GM18508 (cell line): ENCODE results near the gene TSPAN6.

ENCODE experiments used
- ATAC-seq: cut with Tn5 transposase; IDR thresholded peaks from one replicate; pipeline ENCODE4 v1.9.1; 2021; ENCODE audit warnings: moderate number of reproducible peaks; ENCODE audit not compliant: insufficient read depth, unreplicated experiment

The TSPAN6 gene

DNA sequence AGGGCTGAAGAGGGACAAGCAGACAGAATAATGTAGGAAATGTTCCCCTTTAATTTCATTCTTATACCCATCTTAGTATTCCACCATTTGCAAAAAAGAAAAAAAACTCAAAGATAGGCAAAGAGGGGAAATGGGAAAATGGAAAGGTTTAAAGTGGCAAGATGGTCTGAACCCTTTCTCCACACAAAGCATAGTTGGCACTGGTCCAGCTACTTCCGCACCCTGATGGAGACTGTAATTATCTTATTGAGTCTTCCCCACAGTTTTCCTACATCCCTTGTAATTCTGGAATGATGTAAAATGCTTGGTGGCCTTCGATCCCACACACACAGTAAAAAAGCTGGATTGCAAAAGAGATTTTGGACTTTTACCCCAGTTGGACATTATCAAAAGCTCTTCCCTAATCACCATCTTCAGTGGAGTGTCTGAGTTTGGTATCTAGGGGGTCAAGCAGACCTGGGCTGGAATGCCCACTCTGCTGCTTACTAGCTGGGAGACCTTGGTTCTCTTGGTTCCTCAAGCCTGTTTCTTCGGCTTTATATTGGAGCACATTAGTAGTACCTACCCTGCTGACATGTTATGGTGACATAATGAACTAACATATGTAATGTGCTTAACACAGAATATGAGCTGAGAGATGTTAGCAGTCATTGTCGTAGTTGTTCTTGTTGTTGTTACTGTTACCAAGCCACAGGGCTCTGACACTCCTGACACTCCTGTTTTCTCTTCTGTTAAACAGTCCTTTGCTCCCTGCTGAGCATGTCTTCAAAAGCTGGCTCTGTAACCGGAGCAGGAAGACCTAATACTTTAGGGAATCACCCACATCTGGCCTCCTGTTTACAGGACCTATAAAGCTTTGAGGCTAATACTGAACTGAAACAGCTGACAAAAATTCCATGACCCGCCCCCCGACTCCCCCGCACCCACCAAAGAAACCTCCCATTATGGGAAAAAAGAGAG, 12.1 kb upstream of the TSPAN6 start:
- no peak for ATAC-seq

DNA sequence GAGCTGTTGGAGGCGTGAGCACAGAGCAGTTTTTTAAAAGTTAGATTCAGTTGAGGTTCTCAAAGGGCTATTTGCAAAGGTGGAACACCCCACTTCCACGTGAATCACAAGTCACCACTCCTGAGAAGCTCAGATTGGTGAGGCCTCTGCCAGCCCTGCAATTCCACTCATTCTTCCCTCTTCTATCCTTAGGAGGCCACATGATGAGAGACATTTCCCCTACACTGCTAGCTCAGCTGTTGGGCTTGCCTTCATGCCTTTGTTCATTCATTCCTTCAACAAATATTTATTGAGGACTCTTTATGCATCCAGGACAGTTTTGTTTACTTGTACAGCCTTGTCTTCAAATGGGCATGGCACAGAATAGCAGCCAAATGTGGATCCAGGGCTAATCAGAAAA, 11.1 kb upstream of the TSPAN6 start:
- no peak for ATAC-seq

DNA sequence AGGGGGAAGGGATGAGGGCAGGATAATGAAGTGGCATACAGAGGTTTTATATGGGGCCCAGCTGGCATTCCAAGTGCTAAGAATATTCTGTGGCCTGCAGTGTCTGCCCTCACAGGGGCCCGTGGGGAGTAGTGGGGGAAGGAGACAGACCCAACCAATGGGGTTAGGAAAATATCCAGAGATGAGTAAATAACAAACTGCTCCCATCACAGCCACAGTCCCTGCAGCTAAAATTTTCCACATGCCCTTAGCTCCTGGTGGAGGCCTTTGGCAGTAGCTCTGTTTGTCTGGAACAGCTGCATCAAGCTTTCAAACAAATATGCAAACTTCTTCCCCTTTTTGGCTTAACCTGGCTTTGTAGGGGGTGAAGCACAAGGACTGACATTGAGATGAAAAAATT, 10.5 kb upstream of the TSPAN6 start:
- ATAC-seq = no peak

DNA sequence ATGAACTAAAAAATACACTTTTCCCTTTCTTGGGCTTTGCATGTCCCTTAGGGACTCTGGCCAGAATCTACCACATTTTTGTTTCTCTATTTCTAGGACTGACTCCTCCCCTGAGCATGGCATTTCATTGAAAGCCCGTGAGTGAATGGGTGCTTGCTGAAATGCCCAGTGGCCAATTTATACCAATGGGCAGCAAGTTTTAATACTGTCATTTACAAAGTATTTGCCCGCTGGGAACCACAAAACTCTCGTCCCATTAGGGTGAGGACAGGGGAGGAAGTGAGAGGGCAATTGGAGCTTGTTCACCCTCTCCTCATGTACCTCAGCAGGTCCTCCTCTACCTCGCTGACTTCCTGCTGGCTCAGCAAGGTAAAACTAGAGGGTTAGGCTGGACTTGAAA, 8.5 kb upstream of the TSPAN6 start:
- no peak for ATAC-seq

DNA sequence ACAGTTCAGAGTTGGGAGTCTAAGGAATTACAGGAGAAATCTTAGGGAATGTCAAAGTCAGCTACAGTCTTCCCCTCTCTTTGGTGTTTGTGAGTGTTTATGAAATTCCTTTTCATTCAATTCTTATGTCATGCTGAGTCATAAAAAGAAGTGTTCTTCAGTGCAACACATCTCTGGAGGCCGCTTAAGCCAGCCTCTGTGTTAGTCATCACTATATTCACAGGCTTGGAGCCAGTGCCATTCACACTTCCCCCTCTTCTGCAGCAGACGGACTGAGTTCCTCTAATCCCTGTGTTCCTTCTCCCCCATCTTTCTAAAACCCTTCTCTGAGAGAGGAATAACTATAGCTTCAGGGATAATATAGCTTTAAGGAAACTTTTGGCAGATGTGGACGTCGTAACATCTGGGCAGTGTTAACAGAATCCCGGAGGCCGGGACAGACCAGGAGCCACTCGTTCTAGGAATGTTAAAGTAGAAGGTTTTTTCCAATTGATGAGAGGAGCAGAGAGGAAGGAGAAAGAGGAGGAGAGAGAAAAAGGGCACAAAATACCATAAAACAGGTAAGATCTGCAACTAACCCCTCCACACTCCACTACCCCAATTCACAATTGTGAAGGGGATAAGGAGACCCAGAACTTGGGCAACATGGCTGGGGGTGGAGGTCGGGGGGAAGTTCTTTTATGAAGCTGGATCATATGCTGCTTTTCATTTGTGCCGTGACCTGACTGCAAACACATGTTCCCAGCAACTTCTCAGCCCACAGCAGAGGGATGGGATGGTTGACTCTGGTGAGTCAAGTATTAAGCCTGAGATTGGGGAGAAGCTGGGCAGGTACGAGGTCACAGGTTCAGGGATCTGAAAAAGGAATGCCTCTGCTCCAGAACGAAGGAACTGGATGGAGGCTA, 7.6 kb upstream of the TSPAN6 start, which contains the start of gene SRPX2:
Gene SRPX2, plus strand, starts transcription at position 244 of the 905 bp plus-strand sequence. CDS start 2,124 bp downstream, outside the sequence.
- ATAC-seq = no peak

DNA sequence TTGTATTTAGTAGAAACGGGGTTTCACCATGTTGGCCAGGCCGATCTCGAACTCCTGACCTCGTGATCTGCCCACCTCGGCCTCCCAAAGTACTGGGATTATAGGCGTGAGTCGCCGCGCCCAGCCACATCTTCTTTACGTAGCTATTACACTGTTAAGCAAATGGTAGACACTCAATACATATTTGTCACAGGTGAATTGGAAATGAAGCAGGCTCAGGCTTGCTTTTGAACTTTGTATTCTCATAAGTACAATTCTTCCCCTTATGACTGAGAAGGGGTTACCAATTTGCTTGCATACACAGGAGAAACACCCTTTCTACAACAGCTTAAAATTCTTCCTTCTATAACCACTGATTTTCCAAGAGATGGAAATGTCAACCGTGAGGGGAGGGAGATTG, 6.6 kb upstream of the TSPAN6 start:
- ATAC-seq = no peak

DNA sequence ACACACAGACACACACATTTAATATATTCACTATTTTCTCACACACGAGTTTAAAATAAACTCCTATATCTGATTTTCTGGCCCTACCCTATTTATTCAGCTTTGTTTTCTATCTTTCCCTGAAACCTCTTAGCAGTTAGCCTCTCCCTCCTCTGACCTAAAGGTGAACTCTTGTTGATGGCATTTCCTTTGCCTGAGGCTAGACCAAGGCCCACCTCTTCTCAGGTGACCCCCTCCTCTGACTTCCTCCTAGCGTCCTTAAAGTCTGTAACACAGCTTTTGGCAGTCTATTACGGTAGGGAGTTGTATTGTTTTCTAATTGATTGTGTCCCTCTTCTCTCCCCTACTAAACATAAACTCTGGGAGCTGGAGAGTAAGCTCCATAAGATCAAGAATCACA, 5.7 kb upstream of the TSPAN6 start:
- ATAC-seq = no peak

DNA sequence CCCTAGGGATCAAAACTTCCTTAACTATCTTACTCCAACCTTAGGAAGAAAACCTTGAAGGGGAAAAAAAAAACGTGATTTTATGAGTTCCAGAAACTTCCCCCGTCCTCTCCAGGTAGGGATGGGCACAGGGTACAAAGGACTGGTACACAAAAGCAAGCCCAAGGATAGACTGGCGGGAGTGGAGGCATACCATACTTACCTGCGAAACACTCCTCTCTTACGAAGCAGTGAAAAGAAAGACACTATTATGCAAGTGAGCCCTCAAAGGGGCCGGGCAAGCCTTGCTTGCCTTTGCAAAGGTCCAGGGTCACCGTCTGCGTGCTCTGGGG, 651 bp downstream of the TSPAN6 start:
- no peak for ATAC-seq

DNA sequence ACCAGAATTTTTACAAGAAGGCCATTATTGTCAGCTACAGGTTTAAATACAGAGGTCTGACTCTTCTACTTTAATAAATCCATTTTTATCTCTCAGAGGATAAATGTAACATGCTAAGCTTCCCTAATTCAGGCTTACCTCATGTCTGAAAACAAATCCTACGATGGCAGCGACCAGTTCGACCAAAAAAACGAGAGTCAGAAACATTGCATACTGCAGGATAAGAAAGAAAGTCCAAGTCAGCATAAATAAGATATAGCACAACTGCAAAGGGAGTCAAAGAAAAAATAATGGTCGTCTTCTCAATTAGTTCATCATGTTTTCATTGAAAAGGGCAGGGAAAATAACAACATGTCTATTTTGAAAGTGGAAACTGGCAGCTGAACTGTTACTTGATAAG, 1.6 kb downstream of the TSPAN6 start:
- no peak for ATAC-seq

DNA sequence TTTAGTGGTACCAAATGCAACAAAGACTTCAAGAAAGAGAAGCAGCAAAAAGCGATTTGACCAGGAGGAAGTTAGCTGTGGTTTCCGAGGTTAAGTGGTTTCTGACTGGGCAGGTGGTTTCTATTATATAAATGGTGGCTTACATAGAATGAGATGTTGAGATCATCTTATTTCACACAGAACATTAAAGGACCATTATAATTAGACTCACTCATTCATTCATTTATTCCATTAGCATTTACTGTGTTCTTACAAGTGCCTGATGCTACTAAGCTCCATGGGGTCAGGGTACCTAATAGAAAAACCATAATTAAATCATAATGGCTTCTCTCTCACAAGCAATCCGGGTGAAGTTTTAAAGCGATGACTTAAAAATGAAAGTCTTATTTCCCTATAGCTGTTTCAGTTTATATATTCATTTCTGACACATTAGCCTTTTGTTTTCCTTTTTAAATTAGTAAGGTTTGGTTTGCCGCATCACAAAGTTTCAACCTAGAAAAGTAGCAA, 10.6 kb downstream of the TSPAN6 start:
- peak; percentile 87 for ATAC-seq

DNA sequence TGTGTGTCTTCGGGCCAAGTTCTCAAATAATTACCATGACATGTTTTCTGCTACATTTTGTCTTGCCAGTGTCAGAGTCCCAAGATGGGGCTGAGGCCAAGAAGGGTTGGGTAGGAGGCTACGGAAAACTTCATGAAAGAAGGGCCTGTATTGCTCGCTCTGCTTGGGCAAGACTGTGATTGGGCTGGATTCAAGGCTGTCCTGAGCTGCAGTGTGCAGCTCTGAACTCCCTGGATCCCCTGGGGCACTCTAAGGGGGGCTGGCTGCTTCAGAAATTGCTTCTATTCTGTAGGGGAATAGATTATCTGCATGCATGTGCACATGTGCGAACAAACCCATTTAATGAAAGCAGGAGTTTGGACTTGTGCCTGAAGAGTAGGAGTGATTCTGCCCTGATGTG, 13.6 kb downstream of the TSPAN6 start:
- ATAC-seq = no peak

DNA sequence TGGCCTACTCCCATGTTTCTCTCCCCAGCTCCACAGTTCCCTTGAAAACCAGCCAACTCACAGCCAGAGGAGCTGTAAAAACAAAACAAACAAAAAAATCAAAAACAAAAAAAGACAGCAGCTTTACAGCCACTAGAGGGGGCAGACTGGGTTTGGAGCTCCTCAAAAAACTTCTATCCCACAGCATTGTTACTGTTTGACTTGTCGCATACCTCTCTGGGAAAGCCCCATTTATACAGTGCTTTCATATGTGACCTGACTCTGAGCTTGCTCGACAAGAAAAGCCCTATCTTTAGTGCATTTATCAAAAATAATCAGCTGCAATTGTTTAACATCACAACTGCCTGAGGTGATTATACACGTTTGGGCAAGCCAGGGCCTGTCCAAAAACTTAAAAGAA, 21.6 kb downstream of the TSPAN6 start:
- ATAC-seq = peak; percentile 100

DNA sequence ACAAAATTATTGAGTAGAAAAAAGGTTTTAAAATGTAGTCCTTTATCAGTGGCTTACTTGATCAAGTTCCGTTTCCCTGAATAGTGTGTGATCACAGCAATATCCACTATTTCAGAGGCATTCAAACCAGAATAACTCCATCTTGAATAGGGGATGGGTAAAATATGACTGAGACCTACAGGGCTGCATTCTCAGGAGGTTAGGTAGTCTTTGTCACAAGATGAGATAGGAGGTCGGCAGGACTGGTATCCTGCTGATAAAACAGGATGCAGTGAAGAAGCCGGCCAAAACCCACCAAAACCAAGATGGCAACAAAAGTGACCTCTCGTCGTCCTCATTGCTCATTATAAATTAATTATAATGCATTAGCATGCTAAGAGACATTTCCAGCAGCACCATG, 24.7 kb downstream of the TSPAN6 start:
- ATAC-seq = no peak

DNA sequence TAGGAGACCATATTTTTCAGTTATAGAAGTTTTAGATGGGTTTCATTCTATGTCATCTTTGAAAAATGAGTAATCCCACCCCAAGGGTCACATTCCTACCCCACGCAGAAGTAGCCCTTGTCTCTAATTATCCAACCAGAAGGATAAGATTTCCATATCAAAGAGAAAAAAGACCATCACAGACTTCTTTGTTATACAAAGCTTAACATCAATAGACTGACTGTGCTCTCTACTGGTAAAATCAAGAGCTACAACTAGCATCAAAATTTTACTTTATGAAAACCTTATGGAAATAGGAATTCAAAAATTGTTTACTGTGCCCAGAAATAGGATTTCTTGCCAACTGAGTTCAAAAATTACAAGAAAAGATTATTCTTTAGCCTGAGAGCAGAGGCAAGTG, 27.0 kb downstream of the TSPAN6 start:
- no peak for ATAC-seq

DNA sequence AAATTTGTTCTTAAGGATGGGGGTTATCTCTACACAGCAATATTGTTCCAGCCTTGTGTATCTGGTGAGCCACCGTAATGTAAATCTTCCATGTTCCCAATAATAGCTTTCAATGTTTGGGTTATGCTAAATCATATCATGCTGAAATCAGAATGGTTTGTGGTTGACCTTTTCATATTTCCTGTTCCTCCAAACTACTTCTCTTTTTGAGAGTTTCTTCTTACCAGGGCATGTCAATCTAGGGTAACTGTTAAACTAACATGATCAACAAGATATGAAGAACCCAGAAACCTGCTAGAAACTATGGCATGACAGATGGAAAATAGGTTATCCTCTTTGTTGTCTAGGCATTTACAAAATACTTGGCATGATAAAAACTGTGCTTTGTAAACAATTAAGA, 29.9 kb downstream of the TSPAN6 start:
- ATAC-seq = no peak

DNA sequence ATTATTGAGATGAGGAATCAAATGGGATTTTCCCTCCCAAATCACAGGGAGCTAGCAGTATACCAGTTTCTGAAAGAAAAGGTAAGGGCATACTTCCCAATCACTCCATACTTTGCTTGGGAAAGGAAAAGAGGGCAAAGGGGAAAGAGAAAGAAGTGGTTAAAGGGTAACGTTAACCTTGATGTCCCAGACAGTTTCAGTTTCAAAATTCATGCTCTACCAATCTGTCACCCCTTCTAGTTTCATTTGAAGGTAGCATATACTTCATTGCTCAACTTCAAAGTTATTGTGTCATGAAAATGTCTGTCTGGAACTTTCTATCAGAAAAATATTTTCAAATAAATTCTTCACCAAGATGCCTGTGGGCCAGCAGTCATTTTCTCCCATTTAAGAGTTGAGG, 35.8 kb downstream of the TSPAN6 start:
- peak; percentile 82 for ATAC-seq

DNA sequence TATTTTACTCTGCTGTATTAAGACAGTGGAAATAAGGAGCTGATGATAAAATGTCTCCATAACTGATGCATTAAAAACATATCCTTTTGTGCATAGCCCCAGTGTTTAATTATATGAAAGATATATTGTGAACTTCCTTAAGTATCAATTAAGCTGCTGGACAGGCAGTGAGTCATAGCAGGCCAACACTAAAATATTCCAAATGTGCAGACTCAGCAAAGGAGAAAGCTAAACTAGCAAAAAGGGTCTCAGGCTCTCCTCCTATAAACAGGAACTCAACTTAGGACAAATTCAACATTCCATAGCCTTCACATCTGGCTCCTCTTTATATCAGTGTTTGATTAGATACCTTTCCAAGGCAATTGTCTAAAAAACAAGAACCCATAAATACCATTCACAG, 36.3 kb downstream of the TSPAN6 start:
- no peak for ATAC-seq

DNA sequence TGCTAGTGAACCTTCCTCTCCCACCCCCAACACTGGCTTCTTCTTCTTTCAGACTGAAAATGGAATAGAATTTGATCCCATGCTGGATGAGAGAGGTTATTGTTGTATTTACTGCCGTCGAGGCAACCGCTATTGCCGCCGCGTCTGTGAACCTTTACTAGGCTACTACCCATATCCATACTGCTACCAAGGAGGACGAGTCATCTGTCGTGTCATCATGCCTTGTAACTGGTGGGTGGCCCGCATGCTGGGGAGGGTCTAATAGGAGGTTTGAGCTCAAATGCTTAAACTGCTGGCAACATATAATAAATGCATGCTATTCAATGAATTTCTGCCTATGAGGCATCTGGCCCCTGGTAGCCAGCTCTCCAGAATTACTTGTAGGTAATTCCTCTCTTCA, 37.1 kb downstream of the TSPAN6 start:
- no peak for ATAC-seq

DNA sequence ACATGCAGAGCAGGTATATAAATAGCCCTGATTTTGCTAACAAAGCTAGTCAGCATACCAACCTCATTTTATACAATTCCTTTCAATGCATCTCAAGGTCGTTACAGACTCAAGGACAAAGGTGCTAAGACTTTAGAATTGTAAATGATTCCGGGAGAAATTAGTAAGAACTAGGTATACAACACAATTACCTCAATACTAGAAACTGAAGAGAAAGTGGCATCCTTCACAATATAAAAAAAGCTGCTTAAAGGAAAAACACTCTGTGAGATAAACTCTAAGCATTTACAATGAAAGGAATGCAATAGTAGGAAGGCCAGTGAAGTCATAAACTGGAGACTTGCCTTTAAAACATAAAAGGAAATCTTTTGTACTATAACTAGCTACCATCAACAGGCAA, 40.0 kb downstream of the TSPAN6 start:
- no peak for ATAC-seq

DNA sequence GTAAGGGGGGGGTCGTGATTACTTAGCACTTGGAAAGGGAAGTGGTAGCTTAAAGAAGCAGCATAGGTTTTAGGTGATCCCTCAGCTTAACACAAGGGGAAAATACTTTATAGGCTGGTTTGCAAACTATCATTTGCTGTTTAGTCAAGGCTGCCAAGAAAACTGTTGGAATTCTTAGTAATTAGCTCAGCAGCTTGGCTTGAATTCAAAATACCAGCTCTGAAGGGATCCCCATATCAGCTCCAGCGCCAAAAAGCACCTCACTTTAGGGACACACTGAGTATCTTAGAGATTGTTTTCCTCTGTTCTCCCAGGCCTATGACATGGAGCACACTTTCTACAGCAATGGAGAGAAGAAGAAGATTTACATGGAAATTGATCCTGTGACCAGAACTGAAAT, 43.0 kb downstream of the TSPAN6 start:
- ATAC-seq = no peak

DNA sequence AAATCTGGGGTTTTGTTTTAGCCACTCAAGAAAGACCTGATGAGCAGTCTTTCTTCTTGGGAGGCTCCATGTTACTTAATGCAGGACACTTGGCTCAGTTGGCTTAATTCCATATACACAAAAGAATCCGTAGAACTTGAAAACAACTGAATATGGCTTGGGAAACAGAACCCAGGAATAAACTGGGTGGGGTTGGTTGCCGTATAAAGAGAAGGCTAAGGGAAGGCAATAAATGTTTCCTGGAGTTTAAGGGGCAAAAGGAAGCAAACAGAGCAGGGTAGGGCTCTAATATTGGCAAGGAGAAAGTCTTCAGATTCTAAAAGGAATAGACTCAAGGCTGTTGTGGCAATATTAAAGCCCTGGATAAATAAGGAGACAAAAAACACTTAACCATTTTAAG, 43.5 kb downstream of the TSPAN6 start:
- ATAC-seq = no peak
